ENCODE data around the gene ZYX. TPM values are rescaled to one million over a fixed set of nuclear protein-coding genes. Genes with fewer than 3 reads are reported as not detected.

Gene ZYX
- total RNA-seq, 4 donors from 2014 or later = 26.9 to 79.9 (median 56.7) TPM

GRCh38 chr7:143419880-143420279 is 38.7 kb downstream of the ZYX start:
- no peak for TF ChIP-seq CTCF (IDR thresholded peaks at IDR 0.05; ENCODE audit: low read depth)

DNA sequence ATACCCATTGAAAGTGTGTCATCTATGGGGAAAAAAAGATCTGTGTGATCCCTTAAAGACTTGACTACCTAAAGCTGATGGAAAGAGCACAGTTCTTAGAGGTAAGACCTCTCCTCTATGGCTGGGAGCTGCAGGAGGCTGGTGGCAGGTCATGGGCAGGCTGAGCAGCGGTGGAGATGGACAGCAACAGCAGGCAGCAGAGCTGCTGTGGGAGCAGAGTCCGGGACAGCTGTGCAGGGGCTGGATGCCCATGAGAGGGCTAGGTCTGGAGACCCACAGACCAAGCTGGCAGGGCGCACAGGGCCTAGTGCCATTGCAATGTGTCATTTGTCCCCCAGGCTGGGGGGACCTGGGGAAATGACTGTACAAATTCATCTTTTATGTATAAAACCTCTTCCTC is 40.9 kb downstream of the ZYX start:
- no peak for TF ChIP-seq CTCF (IDR thresholded peaks at IDR 0.05; ENCODE audit: low read depth)

DNA sequence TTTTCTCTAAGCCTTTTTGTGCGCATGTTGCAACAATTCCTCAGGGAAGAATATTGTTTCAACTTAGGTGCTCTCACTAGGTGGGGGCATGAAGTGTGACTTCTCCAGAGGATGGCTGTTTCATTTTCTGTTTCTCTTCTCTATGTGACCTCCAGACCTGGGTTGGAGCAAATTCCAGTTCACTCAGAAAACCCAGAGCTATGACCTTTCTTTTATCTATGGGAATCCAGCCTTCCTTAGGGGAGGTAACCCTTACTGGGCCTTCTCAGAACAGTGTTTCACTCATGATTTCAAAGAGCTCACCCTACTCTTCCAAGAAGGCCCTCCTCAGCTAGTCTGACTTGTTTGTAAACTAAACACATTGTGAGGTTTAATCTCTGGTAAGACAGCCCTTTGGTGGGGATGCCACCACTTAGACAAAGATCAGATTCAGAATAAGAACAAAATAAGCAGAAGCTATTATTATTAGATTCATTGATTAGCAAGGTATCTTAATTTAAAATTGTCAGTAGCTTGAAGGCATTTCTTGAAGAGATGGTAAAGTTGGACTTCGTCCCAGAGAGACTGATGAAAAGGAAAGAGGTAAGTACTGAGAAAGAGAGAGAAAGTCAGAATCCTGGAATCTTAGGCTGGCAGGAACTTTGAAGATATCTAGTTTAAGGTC is 45.5 kb downstream of the ZYX start:
- no peak for TF ChIP-seq CTCF (IDR thresholded peaks at IDR 0.05; ENCODE audit: low read depth)

GRCh38 chr7:143429770-143430698 is 48.9 kb downstream of the ZYX start:
- TF ChIP-seq CTCF (IDR thresholded peaks at IDR 0.05; ENCODE audit: low read depth) = no peak

DNA sequence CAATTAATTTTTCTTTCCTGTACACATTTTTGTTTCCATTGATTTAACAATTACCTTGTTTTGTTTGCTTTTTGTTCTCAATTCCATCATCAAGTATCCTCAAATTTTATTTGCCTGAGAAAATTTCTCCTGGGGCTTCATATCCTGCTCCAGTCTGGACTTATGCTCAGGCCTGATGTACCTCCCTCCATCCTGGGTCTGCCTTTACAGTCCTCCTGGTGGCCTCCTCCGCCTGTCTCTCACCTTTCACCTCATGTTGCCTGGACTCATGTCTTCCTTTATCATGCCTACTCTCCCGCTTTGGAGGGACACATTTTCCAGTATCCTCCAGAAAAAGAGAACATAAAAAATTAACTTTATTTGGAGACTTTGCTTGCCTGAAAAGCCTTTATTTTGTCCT is 50.0 kb downstream of the ZYX start:
- TF ChIP-seq CTCF (IDR thresholded peaks at IDR 0.05; ENCODE audit: low read depth) = no peak

DNA sequence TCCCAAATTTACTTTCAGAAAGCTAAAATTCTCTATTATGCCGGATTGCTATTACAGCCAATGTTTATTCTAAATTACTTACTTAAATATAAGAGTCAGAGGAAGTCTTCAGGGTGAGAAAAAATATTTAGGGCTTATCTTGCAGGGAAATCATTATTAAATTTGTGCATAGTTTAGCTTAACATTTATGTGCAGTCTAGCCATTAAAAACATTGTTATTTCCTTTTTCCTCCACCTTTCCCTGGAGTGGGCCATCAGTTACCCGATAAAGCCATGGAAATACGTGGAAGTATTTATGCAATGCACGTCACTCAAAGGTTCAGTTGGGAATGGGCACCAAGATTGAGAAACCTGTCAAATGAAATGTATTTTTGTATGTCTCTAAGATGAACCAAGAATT is 52.6 kb downstream of the ZYX start:
- no peak for TF ChIP-seq CTCF (IDR thresholded peaks at IDR 0.05; ENCODE audit: low read depth)

DNA sequence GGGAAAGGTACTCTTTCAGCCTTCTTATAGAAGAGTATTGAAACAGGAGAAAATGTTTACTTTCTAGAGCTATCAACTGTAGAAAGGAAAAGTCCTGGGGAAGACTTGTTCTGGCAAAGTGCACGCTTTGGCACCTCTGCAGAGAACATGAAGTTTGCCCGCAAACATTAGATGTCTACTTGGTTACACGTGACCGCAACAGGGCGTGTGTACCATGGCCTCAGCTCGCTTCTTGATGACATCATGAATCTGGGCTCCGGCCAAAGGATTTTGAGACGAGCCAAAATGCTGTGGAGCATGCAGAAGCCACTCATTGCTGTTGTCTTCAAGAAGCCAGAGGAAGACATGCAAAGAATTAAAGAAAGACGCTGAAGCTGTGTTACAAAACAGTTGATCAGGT is 53.5 kb downstream of the ZYX start:
- no peak for TF ChIP-seq CTCF (IDR thresholded peaks at IDR 0.05; ENCODE audit: low read depth)
